ENCODE measurements around the gene CFAP65. TPM values are rescaled to one million over a fixed set of nuclear protein-coding genes. Genes with fewer than 3 reads are reported as not detected.

CFAP65 gene
- total and polyA plus RNA-seq, 2 of the 4 experiments (the other 2 are of a cell fraction), result not detected

GRCh38 chr2:219056176-219056895, 15.0 kb upstream of the CFAP65 start:
- BruUV-seq (replicated peaks), result no TSS peak
- H3K23ac ChIP-seq (ENCODE audit: low read depth, low read length), result no peak overlapping the region
- H2AK9ac ChIP-seq (replicated peaks; ENCODE audit: low read depth, low read length, poor library complexity), result no peak overlapping the region
- ChIA-PET POLR2A (ENCODE audit: unreplicated experiment) (no interaction called here), CTCF (interaction anchor here (1.0 kb wide), 1 partner anchor 63 kb away, joined by 3 read pairs; no protein-coding TSS in a partner anchor)
- dilution Hi-C loops (cut with HindIII; ENCODE audit: low sequenced_read_pairs, unreplicated experiment) (no loop called here), intact Hi-C loops (cut with micrococcal nuclease) (loop anchor here (5.0 kb wide), 1 partner anchor 241 kb away; no protein-coding TSS in a partner anchor), in situ Hi-C loops (cut with MboI; ENCODE audit: low sequenced_read_pairs) (no loop called here)
- H4K20me1 ChIP-seq (ENCODE audit: insufficient read depth, low read length), result no peaks in the 10 kb centered on the region
- H2BK15ac ChIP-seq (ENCODE audit: low read depth, low read length), result no peak overlapping the region
- H3K14ac ChIP-seq (replicated peaks; ENCODE audit: low read depth, low read length), result no peak overlapping the region
- H2BK5ac ChIP-seq (ENCODE audit: low read depth, low read length, poor library complexity, severe bottlenecking), result no peak overlapping the region
- no peak overlapping the region for H2BK120ac ChIP-seq (ENCODE audit: low read depth, low read length)
- H3K9me3 ChIP-seq (ENCODE audit: control insufficient read depth, insufficient read depth, low read length), result no peaks in the 10 kb centered on the region
- H3K9ac ChIP-seq (ENCODE audit: low read depth, low read length), result no peak overlapping the region
- no peak overlapping the region for H2AFZ ChIP-seq (replicated peaks; ENCODE audit: low read length, poor library complexity)
- DNase-seq (no peak), ATAC-seq (ENCODE audit: low read depth) (no peak)
- H3K27ac ChIP-seq (ENCODE audit: insufficient read depth, low read length), result no peak overlapping the region
- no peak overlapping the region for H3K4me2 ChIP-seq (ENCODE audit: low read depth, low read length)
- peaks cover 90% of the 10 kb centered on the region for H3K27me3 ChIP-seq (ENCODE audit: control insufficient read depth, insufficient read depth, low read length)
- H3K4me3 ChIP-seq (ENCODE audit: insufficient read depth, low read depth, low read length), result no peak overlapping the region
- TF ChIP-seq MAZ (IDR thresholded peaks at IDR 0.05; ENCODE audit: borderline replicate concordance, low read depth, low read length) (no peak), RFX5 (IDR thresholded peaks at IDR 0.05; ENCODE audit: low read depth, low read length) (no peak), CEBPB (IDR thresholded peaks at IDR 0.05; ENCODE audit: low read depth, low read length) (no peak), SMC3 (IDR thresholded peaks at IDR 0.05; ENCODE audit: low read depth, low read length) (no peak), USF2 (IDR thresholded peaks at IDR 0.05; ENCODE audit: low read depth, low read length) (no peak), FOS (IDR thresholded peaks at IDR 0.05; ENCODE audit: low read depth, low read length) (no peak), CTCF (conservative IDR thresholded peaks at IDR 0.05; ENCODE audit: low read depth, low read length) (no peak), MXI1 (IDR thresholded peaks at IDR 0.05; ENCODE audit: borderline replicate concordance, low read depth, low read length) (no peak), NFE2L2 (IDR thresholded peaks at IDR 0.05; ENCODE audit: low read depth, low read length) (no peak), POLR2A (IDR thresholded peaks at IDR 0.05; ENCODE audit: low read depth, low read length) (no peak), RCOR1 (IDR thresholded peaks at IDR 0.05; ENCODE audit: insufficient replicate concordance, low read length) (no peak), MAFK (IDR thresholded peaks at IDR 0.05; ENCODE audit: low read depth, low read length) (no peak), RAD21 (IDR thresholded peaks at IDR 0.05; ENCODE audit: low read length) (no peak), BHLHE40 (IDR thresholded peaks at IDR 0.05; ENCODE audit: low read depth, low read length) (no peak), ELK1 (IDR thresholded peaks at IDR 0.05; ENCODE audit: borderline replicate concordance, low read depth, low read length) (no peak), CHD1 (IDR thresholded peaks at IDR 0.05; ENCODE audit: low read depth, low read length) (no peak)
- H3K4ac ChIP-seq (ENCODE audit: low read depth, low read length), result no peak overlapping the region
- H2BK20ac ChIP-seq (ENCODE audit: low read depth, low read length), result no peak overlapping the region
- no peak overlapping the region for H4K8ac ChIP-seq (ENCODE audit: low read depth in 2 of 2, low read length in 2 of 2)
- no peak overlapping the region for H3K18ac ChIP-seq (ENCODE audit: low read depth, low read length)
- no peak overlapping the region for H4K91ac ChIP-seq (ENCODE audit: insufficient read depth, low read depth, low read length)
- H3K9me1 ChIP-seq (ENCODE audit: insufficient read depth, low read length), result no peaks in the 10 kb centered on the region
- no peak overlapping the region for H4K5ac ChIP-seq (ENCODE audit: low read depth, low read length)
- H3K4me1 ChIP-seq (ENCODE audit: control insufficient read depth, insufficient read depth, low read length), result peaks cover 6% of the 10 kb centered on the region; the same call in 1 of the 2 replicates
- H2AK5ac ChIP-seq (ENCODE audit: low read depth, low read length), result no peak overlapping the region
- WGBS, 2 experiments (ENCODE audit: extremely low coverage in 2 of 2, insufficient read length in 1 of 2), result 47% methylated on average over 6 of the region's 9 CpGs; no CpG with 5 or more reads in 1 of the 2 experiments
- H3K36me3 ChIP-seq (ENCODE audit: control insufficient read depth, insufficient read depth, low read length), result no peaks in the 10 kb centered on the region
- H3K79me1 ChIP-seq (ENCODE audit: low read depth in 1 of 2, low read length in 2 of 2), result no peaks in the 10 kb centered on the region
- H3K56ac ChIP-seq (ENCODE audit: extremely low read depth, insufficient read depth, low read length), result no peak overlapping the region

Measured in IMR-90 (cell line).